Calu3 (cell line): ENCODE data around the gene DLGAP1. TPM values are rescaled to one million over a fixed set of nuclear protein-coding genes. Genes with fewer than 3 reads are reported as not detected.

Source experiments
- BruUV-seq: library from RNA; stranded (reverse); fragments of 400-500 nt; replicated peaks from 2 replicates; lab custom pipeline; 2021; lab: Mats Ljungman, UMichigan
- CTCF ChIA-PET: fragments of 300-600 bp; sonication (Branson Sonifier 250); formaldehyde crosslinking; loops from one replicate; lab custom pipeline; 2022; ENCODE audit warnings: antibody characterized with exemption; lab: Charles Lee
- DNase-seq: peaks from one replicate; pipeline ENCODE4 v3.0.0; 2022
- H3K27ac Mint-ChIP-seq: one replicate; pipeline ENCODE4 v1.8.0; 2022; ENCODE audit warnings: mixed read lengths; ENCODE audit not compliant: unreplicated experiment
- H3K27me3 Mint-ChIP-seq: one replicate; pipeline ENCODE4 v1.8.0; 2022; ENCODE audit warnings: mixed read lengths; ENCODE audit not compliant: unreplicated experiment
- H3K36me3 Mint-ChIP-seq: one replicate; pipeline ENCODE4 v1.8.0; 2022; ENCODE audit warnings: mild to moderate bottlenecking, moderate library complexity, mixed read lengths; ENCODE audit not compliant: insufficient read depth, unreplicated experiment
- H3K4me1 Mint-ChIP-seq: one replicate; pipeline ENCODE4 v1.8.0; 2022; ENCODE audit warnings: mild to moderate bottlenecking, low read depth, mixed read lengths; ENCODE audit not compliant: unreplicated experiment
- H3K4me3 Mint-ChIP-seq: one replicate; pipeline ENCODE4 v1.8.0; 2022; ENCODE audit warnings: mild to moderate bottlenecking, low read depth, moderate library complexity, mixed read lengths; ENCODE audit not compliant: unreplicated experiment
- H3K9me3 Mint-ChIP-seq: one replicate; pipeline ENCODE4 v1.8.0; 2022; ENCODE audit warnings: low read depth, mixed read lengths; ENCODE audit not compliant: unreplicated experiment
- intact Hi-C: fragments of 100-400 bp; cut with micrococcal nuclease; formaldehyde crosslinking; loops from one replicate; pipeline ENCODE4 v1.10.0; 2022; ENCODE audit not compliant: unreplicated experiment
- total RNA-seq: library from RNA; stranded (reverse); gene quantifications from 2 replicates; pipeline ENCODE4 v1.2.3, GENCODE V29; 2022
- TF ChIP-seq, protein P1 (sequence below): fragments of 200-600 bp; IDR thresholded peaks from one replicate; pipeline ENCODE4 v1.8.0; 2022; ENCODE audit warnings: antibody characterized with exemption; ENCODE audit not compliant: unreplicated experiment

DLGAP1 gene
- total RNA-seq, 1 experiment from 2014 or later = 9.0 TPM

DNA sequence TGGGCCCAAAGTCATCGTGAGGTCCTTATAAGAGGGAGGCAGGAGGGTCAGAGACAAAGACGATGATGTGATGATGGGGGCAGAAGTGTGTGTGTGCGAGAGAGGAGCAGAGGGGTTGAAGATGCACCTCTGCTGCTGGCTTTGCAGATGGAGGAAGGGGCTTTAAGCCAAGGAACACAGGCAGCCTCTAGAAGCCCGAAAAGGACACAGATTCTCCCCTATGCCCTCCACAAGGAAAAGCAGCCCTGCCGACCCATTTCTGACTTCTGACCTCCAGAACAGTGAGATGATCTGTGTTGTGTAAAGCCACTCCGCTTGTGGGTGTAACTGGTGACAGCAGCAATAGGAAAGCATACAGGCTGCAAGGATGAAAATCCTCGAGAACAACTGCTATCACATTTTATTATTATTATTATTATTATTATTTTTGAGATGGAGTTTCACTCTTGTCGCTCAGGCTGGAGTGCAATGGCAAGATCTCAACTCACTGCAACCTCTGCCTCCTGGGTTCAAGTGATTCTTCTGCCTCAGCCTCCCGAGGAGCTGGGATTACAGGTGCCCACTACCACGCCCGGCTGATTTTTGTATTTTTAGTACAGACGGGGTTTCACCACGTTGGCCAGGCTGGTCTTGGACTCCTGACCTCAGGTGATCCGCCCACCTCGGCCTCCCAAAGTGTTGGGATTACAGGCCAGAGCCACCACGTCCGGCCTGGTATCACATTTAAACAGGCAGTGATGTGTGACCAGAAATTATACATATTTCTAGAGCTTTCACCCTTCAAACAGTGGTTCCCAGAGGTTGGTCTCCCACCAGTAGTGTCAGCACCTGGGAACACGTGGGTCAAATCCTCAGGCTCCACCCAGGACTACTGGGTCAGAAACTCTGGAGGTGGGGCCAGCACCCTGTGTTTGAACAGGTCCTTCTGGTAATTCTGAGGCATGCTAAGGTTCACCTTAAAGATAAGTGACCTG, 834.7 kb downstream of the DLGAP1 start:
- Mint-ChIP-seq H3K27ac (peak overlapping the region; percentile 98), H3K4me1 (peaks cover 88% of the 10 kb centered on the region), H3K36me3 (peaks cover 56% of the 10 kb centered on the region), H3K4me3 (no peak overlapping the region), H3K27me3 (no peaks in the 10 kb centered on the region), H3K9me3 (no peaks in the 10 kb centered on the region)
- CTCF ChIA-PET = no interaction called here
- no TSS peak for BruUV-seq
- intact Hi-C loops = no loop called here
- no peak for DNase-seq
- TF ChIP-seq, protein P1, sequence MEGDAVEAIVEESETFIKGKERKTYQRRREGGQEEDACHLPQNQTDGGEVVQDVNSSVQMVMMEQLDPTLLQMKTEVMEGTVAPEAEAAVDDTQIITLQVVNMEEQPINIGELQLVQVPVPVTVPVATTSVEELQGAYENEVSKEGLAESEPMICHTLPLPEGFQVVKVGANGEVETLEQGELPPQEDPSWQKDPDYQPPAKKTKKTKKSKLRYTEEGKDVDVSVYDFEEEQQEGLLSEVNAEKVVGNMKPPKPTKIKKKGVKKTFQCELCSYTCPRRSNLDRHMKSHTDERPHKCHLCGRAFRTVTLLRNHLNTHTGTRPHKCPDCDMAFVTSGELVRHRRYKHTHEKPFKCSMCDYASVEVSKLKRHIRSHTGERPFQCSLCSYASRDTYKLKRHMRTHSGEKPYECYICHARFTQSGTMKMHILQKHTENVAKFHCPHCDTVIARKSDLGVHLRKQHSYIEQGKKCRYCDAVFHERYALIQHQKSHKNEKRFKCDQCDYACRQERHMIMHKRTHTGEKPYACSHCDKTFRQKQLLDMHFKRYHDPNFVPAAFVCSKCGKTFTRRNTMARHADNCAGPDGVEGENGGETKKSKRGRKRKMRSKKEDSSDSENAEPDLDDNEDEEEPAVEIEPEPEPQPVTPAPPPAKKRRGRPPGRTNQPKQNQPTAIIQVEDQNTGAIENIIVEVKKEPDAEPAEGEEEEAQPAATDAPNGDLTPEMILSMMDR = no peak

DNA sequence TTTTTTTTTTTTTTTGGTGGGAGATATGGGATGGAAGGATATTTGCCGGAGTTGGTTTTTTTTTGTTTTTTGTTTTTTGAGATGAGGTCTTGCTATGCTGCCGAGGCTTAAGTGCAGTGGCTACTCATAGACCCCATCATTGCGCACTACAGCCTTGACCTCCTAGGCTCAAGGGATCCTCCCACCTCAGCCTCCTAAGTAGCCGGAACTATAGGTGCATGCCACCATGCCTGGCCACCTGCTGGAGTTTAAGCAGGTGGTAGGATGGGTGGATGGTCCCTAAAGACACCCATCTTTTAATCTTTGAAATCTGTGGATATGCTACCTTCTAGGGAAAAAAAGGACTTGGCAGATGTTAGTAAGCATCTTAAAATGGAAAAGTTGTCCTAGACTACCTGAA, 835.4 kb downstream of the DLGAP1 start:
- Mint-ChIP-seq H3K27ac (peak overlapping the region; percentile 96), H3K4me3 (no peak overlapping the region), H3K36me3 (peaks cover 54% of the 10 kb centered on the region), H3K4me1 (peaks cover 88% of the 10 kb centered on the region), H3K27me3 (no peaks in the 10 kb centered on the region), H3K9me3 (no peaks in the 10 kb centered on the region)
- CTCF ChIA-PET = no interaction called here
- no TSS peak for BruUV-seq
- TF ChIP-seq, protein P1 = no peak
- no peak for DNase-seq
- intact Hi-C loops = no loop called here

DNA sequence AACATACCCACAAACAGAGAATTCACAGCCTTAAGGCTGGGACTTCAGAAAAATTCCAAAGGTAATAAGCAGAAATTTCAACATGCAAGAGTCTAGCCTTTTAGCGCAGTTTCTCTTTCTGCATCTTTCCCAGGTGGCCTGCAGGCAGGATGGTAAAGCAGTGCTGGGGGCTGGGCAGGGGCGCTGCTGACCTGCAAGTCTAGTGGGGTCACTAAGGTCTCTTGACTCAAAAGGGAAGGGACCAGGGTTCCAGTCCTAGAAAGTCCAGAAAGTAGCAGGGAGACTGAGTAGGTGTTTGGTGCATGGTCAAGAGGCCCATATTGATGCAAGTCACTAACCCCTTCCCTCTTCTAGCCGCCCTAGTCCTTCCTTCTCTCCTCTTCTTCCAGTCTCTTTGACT, 835.9 kb downstream of the DLGAP1 start:
- no TSS peak for BruUV-seq
- intact Hi-C loops = no loop called here
- H3K4me3 Mint-ChIP-seq = no peak overlapping the region
- CTCF ChIA-PET = interaction anchor here (1.4 kb wide), 1 partner anchor 47 kb away, joined by 3 read pairs; no protein-coding TSS in a partner anchor
- H3K4me1 Mint-ChIP-seq = peaks cover 84% of the 10 kb centered on the region
- DNase-seq = no peak
- H3K9me3 Mint-ChIP-seq = no peaks in the 10 kb centered on the region
- peak overlapping the region; percentile 96 for H3K27ac Mint-ChIP-seq
- TF ChIP-seq, protein P1 = no peak
- H3K27me3 Mint-ChIP-seq = no peaks in the 10 kb centered on the region
- peaks cover 49% of the 10 kb centered on the region for H3K36me3 Mint-ChIP-seq

DNA sequence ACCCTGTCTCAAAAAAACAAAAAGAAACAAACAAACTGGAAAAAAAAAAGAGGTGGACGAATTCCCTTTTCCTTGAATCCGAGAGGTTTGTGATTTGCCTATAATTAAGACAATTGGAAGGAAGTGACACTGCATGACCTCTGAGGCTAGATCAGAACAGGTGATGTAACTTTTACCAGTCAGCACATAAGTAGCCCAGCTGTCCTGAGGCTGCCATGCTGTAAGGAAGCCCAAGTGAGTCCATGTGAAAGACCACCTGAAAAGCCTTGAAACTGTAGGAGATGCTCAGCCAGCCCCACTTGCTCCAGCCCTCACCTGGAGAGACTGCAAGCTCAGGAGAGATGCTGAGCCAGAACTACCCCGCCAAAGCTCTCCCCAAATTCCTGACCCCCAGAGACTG, 838.4 kb downstream of the DLGAP1 start:
- BruUV-seq = no TSS peak
- Mint-ChIP-seq H3K4me3 (no peak overlapping the region), H3K27me3 (no peaks in the 10 kb centered on the region), H3K27ac (peak overlapping the region; percentile 96), H3K4me1 (peaks cover 61% of the 10 kb centered on the region), H3K9me3 (no peaks in the 10 kb centered on the region), H3K36me3 (peaks cover 24% of the 10 kb centered on the region)
- intact Hi-C loops = no loop called here
- TF ChIP-seq, protein P1 = no peak
- CTCF ChIA-PET = no interaction called here
- no peak for DNase-seq
